A673 (cell line): ENCODE results near the gene KDM4B. TPM values are rescaled to one million over a fixed set of nuclear protein-coding genes. Genes with fewer than 3 reads are reported as not detected.
"Not testable (repeated sequence)": the region's sequence is repeated elsewhere in the genome, so short reads cannot be mapped to it uniquely, and the experiment has no call there.

ENCODE experiments used
- BruUV-seq: library from RNA; stranded (reverse); fragments of 400-500 nt; replicated peaks from 2 replicates; lab custom pipeline; 2021; lab: Mats Ljungman, UMichigan
- CTCF ChIA-PET: fragments of 300-600 bp; sonication (Branson Sonifier 250); formaldehyde crosslinking; loops from one replicate; lab custom pipeline; 2022; ENCODE audit warnings: antibody characterized with exemption; lab: Charles Lee
- POLR2A ChIA-PET: fragments of 300-600 bp; sonication (Branson Sonifier 250); formaldehyde crosslinking; loops from one replicate; lab custom pipeline; 2022; ENCODE audit warnings: antibody characterized with exemption; ENCODE audit not compliant: low non-redundant PET; lab: Charles Lee
- DNase-seq: peaks from one replicate; pipeline ENCODE4 v3.0.0-alpha.2; 2015; ENCODE audit warnings: low spot score
- H3K27ac ChIP-seq: fragments of 200-600 bp; sonication (generic); 2 replicates; pipeline ENCODE4 v1.5.1; 2016; ENCODE audit warnings: mixed run types, low read depth, mild to moderate bottlenecking, mixed read lengths, antibody characterized with exemption, low read length; ENCODE audit not compliant: poor library complexity, severe bottlenecking
- H3K27me3 ChIP-seq: fragments of 200-600 bp; sonication (generic); replicated peaks from 2 replicates; pipeline ENCODE4 v1.6.1; 2017; ENCODE audit warnings: mixed run types, low read depth, mild to moderate bottlenecking, mixed read lengths, antibody characterized with exemption, low read length; ENCODE audit not compliant: insufficient read depth, poor library complexity
- H3K36me3 ChIP-seq: fragments of 200-600 bp; sonication (generic); 2 replicates; pipeline ENCODE4 v1.6.1; 2016; ENCODE audit warnings: mixed run types, mild to moderate bottlenecking, mixed read lengths, antibody characterized with exemption, low read length; ENCODE audit not compliant: insufficient read depth, poor library complexity, severe bottlenecking
- H3K4me1 ChIP-seq: fragments of 200-600 bp; sonication (generic); 2 replicates; pipeline ENCODE4 v1.6.1; 2017; ENCODE audit warnings: mixed run types, mild to moderate bottlenecking, mixed read lengths, antibody characterized with exemption, low read length; ENCODE audit not compliant: insufficient read depth, poor library complexity, severe bottlenecking
- H3K4me3 ChIP-seq: fragments of 200-600 bp; sonication (generic); 2 replicates; pipeline ENCODE4 v1.5.1; 2016; ENCODE audit warnings: low read depth, mixed run types, mild to moderate bottlenecking, mixed read lengths, low read length; ENCODE audit not compliant: poor library complexity, severe bottlenecking
- H3K9me3 ChIP-seq: fragments of 200-600 bp; sonication (generic); 2 replicates; pipeline ENCODE4 v1.6.1; 2016; ENCODE audit warnings: mixed run types, low read depth, mild to moderate bottlenecking, mixed read lengths, antibody characterized with exemption, low read length; ENCODE audit not compliant: poor library complexity, severe bottlenecking
- CTCF ChIP-seq: fragments of 300-800, 200-600 bp; sonication (generic); conservative IDR thresholded peaks from 2 replicates; pipeline ENCODE4 v1.5.1; 2017; ENCODE audit warnings: low read depth, mild to moderate bottlenecking, antibody characterized with exemption, low read length, moderate library complexity, mixed read lengths
- EZH2 ChIP-seq: fragments of 200-600 bp; sonication (generic); IDR thresholded peaks from 2 replicates; pipeline ENCODE4 v1.6.1; 2017; ENCODE audit warnings: borderline replicate concordance, low read depth, mild to moderate bottlenecking, mixed read lengths, antibody characterized with exemption, low read length; ENCODE audit not compliant: poor library complexity, severe bottlenecking
- intact Hi-C: fragments of 100-400 bp; cut with micrococcal nuclease; formaldehyde crosslinking; loops from one replicate; pipeline ENCODE4 v1.10.0; 2022; ENCODE audit not compliant: unreplicated experiment
- total RNA-seq: library from RNA; stranded (reverse); gene quantifications from 2 replicates; pipeline ENCODE4 v1.2.3, GENCODE V29; 2021

Gene KDM4B
- total RNA-seq, 1 experiment from 2014 or later = 30.0 TPM

GRCh38 chr19:4939466-4939865 lies 29.4 kb upstream of the KDM4B start:
- Histone ChIP-seq H3K36me3 (peaks cover 83% of the 10 kb centered on the region), H3K4me3 (no peak overlapping the region), H3K27ac (no peak overlapping the region), H3K27me3 (no peaks in the 10 kb centered on the region), H3K9me3 (no peaks in the 10 kb centered on the region), H3K4me1 (no peaks in the 10 kb centered on the region)
- no TSS peak for BruUV-seq
- ChIA-PET POLR2A (no interaction called here), CTCF (no interaction called here)
- no peak for DNase-seq
- intact Hi-C loops = no loop called here
- TF ChIP-seq EZH2 (no peak), CTCF (no peak)

- POLR2A ChIA-PET, H3K27me3 ChIP-seq: not testable (repeated sequence)
- H3K36me3 ChIP-seq = peaks cover 82% of the 10 kb centered on the region
Observed at GRCh38 chr19:4941638-4942169, 27.2 kb upstream of the KDM4B start.

GRCh38 chr19:4950650-4951049 lies 18.3 kb upstream of the KDM4B start:
- H3K4me3 ChIP-seq, BruUV-seq, POLR2A ChIA-PET, H3K9me3 ChIP-seq, DNase-seq, H3K27ac ChIP-seq, CTCF ChIA-PET, intact Hi-C loops, H3K27me3 ChIP-seq, H3K4me1 ChIP-seq: not testable (repeated sequence)
- H3K36me3 ChIP-seq = peaks cover 85% of the 10 kb centered on the region

More at GRCh38 chr19:4941638-4942169, 27.2 kb upstream of the KDM4B start:
- H3K27ac ChIP-seq, BruUV-seq, DNase-seq, CTCF ChIA-PET, H3K9me3 ChIP-seq, H3K4me3 ChIP-seq, intact Hi-C loops, H3K4me1 ChIP-seq: not testable (repeated sequence)

- DNase-seq = no peak
- Histone ChIP-seq H3K27me3 (no peaks in the 10 kb centered on the region), H3K36me3 (peaks cover 87% of the 10 kb centered on the region), H3K9me3 (no peaks in the 10 kb centered on the region), H3K27ac (no peak overlapping the region), H3K4me1 (no peaks in the 10 kb centered on the region), H3K4me3 (no peak overlapping the region)
- TF ChIP-seq CTCF (no peak), EZH2 (no peak)
- no TSS peak for BruUV-seq
- ChIA-PET POLR2A (no interaction called here), CTCF (interaction anchor here (0.8 kb wide), 1 partner anchor 80 kb away, joined by 4 read pairs; no protein-coding TSS in a partner anchor)
- intact Hi-C loops = no loop called here
Observed at GRCh38 chr19:4951656-4952055, 17.3 kb upstream of the KDM4B start.
